Skin epidermis (tissue), 12 donors: ENCODE measurements around the gene BRMS1L.
"Not testable (repeated sequence)": the region's sequence is repeated elsewhere in the genome, so short reads cannot be mapped to it uniquely, and the experiment has no call there.

Experiments used
- H3K27ac ChIP-seq, 21 experiments: fragments of 200-600 bp; sonication (generic) in 11 of 21; one replicate each; pipeline ENCODE4 v1.5.0; 2020; ENCODE audit warnings: mild to moderate bottlenecking in 3 of 21, inconsistent platforms in 2 of 21, moderate library complexity in 2 of 21
- H3K4me3 ChIP-seq, 7 experiments: fragments of 200-600 bp; sonication (generic) in 2 of 7; one replicate each; pipeline ENCODE4 v1.5.0; 2020; ENCODE audit warnings: inconsistent platforms in 2 of 7, mild to moderate bottlenecking in 2 of 7, moderate library complexity in 1 of 7

BRMS1L gene, protein sequence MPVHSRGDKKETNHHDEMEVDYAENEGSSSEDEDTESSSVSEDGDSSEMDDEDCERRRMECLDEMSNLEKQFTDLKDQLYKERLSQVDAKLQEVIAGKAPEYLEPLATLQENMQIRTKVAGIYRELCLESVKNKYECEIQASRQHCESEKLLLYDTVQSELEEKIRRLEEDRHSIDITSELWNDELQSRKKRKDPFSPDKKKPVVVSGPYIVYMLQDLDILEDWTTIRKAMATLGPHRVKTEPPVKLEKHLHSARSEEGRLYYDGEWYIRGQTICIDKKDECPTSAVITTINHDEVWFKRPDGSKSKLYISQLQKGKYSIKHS

GRCh38 chr14:35826218-35826951 lies at the start of gene BRMS1L:
TSS of gene BRMS1L (plus strand) at chr14:35826338. CDS start at chr14:35826517, 179 bp downstream.
- H3K4me3 ChIP-seq = peak within 1 kb of the TSS; percentile 73 to 95 (median 83)

GRCh38 chr14:35776823-35777222 lies 49.3 kb upstream of the BRMS1L start:
- H3K4me3 ChIP-seq = no peak overlapping the region
- H3K27ac ChIP-seq = no peak overlapping the region

More at GRCh38 chr14:35826218-35826951, at the start of gene BRMS1L:
- peak within 1 kb of the TSS; percentile 83 to 99 (median 93) for H3K27ac ChIP-seq

DNA sequence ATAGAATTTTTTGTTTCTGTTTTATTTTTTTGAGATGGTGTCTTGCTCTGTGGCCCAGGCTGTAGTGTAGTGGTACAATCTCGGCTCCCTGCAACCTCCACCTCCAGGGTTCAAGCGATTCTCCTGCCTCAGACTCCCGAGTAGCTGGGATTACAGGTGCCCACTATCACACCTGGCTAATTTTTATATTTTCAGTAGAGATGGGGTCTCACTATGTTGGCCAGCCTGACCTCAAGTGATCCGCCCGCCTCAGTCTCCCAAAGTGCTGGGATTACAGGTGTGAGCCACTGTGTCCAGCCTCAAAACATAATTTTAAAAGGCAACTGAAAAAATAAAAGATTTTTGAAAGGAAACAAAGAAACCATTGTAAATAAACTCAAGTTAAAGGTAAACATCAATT lies 48.6 kb upstream of the BRMS1L start:
- H3K4me3 ChIP-seq, H3K27ac ChIP-seq: not testable (repeated sequence)

- Histone ChIP-seq H3K4me3 (no peak overlapping the region), H3K27ac (no peak overlapping the region)
Measured at GRCh38 chr14:35779368-35779767, 46.8 kb upstream of the BRMS1L start.

DNA sequence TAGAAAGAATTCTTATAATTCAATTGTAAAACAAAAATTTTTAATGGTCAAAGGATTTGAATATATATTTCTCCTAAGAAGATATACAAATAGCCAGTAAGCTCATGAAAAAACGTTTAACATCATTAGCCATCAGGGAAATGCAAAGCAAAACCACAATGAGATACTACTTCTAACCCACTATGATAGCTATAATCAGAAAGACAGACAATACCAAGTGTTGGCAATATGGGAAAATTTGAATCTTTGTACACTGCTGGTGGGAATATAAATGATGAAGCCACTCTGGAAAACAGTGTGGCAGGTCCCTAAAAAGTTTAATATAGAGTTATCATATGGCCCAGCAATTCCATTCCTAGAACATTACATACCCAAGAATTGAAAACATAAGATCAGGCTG lies 42.4 kb upstream of the BRMS1L start:
- Histone ChIP-seq H3K27ac (no peak overlapping the region), H3K4me3 (no peak overlapping the region)

GRCh38 chr14:35786856-35787255 lies 39.3 kb upstream of the BRMS1L start:
- Histone ChIP-seq H3K27ac (no peak overlapping the region), H3K4me3 (no peak overlapping the region)

DNA sequence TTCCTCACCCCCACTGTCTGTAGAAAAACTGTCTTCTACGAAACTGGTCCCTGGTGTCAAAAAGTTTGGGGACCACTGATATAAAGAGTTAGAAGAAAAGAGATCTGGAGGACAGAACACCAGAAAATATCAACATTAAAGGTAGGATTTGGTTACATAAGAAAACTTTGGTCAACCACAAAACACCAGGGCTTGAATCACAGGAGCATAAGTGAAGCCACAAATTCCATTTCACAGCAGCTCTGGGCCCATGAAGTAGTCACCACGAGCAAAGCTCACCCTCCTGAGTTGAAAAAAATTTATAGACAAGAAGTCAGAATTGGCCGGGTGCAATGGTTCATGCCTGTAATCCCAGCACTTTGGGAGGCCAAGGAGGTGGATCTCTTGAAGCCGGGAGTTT lies 36.5 kb upstream of the BRMS1L start:
- Histone ChIP-seq H3K4me3 (no peak overlapping the region), H3K27ac (no peak overlapping the region)

DNA sequence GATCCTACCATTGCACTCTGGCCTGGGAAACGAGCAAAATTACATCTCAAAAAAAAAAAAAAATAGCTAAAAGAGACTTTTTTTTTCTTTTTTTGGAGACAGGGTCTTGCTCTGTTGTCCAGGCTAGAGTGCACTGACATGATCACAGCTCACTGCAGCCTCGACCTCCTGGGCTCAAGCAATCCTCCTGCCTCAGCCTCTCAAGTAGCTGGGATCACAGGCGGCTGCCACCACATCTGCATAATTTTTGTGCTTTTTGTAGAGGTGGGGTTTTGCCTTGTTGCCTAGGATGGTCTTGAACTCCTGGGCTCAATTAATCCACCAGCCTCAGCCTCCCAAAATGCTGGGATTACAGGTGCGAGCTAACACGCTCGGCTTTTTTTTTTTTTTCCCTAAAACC lies 28.3 kb upstream of the BRMS1L start:
- Histone ChIP-seq H3K27ac (no peak overlapping the region), H3K4me3 (no peak overlapping the region)

DNA sequence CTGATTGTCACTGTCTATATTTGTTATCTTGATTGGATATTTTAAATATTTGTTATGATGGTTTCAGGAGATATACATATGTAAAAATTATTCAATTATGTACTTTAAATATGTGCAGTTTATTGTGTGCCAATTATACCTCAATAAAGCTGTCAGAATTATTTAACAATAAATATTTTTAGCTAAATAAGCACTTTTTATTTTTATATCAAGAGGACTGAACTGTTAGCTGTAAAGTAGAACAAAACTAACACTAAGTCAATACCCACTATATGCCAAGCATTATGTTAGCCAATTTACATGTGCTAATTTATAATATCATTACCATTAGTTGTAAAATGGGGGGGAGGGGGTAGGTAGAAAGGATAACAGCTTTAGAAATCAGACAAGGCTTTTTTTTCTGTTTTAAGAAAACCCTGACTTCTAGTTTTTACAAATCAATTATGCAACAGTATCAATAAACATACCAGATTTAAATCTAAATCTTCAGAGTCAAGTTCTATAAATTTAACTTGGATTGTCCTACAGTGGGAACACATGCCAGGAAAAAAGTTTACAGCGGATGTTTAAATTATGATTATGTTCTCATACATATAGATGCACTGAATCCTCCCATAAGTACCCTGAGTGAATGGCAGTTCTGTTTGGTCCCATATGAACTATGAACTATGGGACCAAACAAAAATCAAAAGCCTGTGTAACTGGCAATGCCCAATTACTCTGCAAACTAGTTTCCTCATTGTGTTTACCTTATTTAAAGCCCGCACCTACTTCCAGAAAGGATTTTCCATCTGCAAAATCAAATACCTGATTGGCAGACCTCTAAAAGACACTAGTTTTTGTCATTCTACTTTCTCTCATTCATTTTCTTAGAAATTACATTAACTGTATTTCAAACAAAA lies 19.9 kb upstream of the BRMS1L start:
- no peak overlapping the region for H3K27ac ChIP-seq
- no peak overlapping the region for H3K4me3 ChIP-seq

- peak overlapping the region in 6 of 7 experiments; percentile 72 to 85 (median 74) for H3K4me3 ChIP-seq
- peak overlapping the region in 2 of 21 experiments; percentile 77 to 92 for H3K27ac ChIP-seq
Measured at GRCh38 chr14:35807131-35807961, 18.8 kb upstream of the BRMS1L start.

DNA sequence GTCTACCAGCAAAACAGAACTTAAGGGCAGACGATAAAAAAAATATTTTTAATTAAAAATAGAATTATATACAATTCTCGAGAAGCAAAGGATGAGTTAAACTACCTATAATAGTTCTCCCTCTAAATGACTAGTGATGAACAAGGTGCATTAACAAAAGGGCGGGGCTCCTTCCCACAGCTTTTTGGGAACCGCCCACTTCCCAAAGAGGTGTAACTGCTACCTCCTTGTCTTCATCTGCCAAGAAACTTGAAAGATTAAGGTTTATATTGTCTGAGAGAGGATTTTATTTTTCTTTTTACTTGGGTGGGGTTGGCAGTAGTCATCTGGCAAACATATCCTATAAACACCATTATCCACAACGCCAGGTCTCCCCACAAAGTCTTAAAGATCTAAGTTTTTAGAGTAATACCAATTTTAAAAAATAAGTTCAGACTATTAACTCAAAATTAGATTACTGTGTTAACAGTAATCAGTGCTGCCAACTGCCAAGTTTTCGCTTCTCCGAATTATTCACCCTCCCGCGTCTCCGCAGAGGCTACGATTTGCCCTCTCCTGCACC lies 18.0 kb upstream of the BRMS1L start:
- H3K4me3 ChIP-seq = peak overlapping the region; percentile 56 to 85 (median 74)
- peak overlapping the region; percentile 56 to 97 (median 90) for H3K27ac ChIP-seq

- peak within 1 kb of the TSS; percentile 56 to 85 (median 74) for H3K4me3 ChIP-seq
- H3K27ac ChIP-seq = peak within 1 kb of the TSS; percentile 56 to 97 (median 90)
Measured at GRCh38 chr14:35808638-35809563, 17.2 kb upstream of the BRMS1L start, which contains the start of gene RALGAPA1. TSS of gene RALGAPA1 (minus strand) at chr14:35809295. CDS start at chr14:35808835, 460 bp downstream.

DNA sequence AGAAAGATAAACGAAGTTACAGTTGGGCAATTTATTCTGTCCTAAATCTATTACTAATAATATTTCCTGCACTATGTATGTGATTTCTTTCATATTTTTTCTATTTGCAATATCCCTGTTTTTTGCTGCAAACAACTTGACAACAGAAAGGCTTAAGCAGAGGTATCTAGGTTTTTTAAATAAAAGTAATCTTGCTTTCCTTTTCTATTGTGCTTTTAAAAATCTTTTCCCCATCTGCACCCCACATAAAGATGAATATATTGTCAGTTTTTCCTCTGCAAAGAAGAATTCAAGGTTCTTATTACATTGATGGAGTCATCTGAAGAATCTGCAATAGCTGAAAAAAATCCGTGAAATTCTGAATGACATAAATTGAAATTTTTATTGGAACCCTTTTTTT lies 16.5 kb upstream of the BRMS1L start:
- Histone ChIP-seq H3K27ac (peak overlapping the region in 10 of 21 experiments; percentile 49 to 95 (median 92)), H3K4me3 (peak overlapping the region in 2 of 7 experiments; percentile 75 to 85)

DNA sequence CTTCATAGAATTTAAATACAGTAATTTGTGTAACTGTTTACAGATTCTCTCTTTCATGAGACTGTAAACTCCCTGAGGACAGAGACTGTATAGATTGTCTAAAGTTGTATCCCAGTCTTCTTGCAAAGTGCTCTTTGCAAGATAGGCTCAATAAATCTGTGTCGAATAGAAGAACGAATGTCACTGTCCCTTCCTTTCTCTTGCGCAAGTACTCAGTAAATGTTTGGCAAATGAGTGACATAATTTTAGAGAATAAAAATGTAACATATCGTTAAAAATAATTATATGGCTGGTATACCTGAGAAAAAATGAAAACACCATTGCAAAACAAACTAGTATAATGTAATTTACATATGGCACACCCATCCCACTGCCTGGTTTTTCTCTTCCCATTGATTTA lies 15.2 kb upstream of the BRMS1L start:
- Histone ChIP-seq H3K4me3 (no peak overlapping the region), H3K27ac (no peak overlapping the region)

DNA sequence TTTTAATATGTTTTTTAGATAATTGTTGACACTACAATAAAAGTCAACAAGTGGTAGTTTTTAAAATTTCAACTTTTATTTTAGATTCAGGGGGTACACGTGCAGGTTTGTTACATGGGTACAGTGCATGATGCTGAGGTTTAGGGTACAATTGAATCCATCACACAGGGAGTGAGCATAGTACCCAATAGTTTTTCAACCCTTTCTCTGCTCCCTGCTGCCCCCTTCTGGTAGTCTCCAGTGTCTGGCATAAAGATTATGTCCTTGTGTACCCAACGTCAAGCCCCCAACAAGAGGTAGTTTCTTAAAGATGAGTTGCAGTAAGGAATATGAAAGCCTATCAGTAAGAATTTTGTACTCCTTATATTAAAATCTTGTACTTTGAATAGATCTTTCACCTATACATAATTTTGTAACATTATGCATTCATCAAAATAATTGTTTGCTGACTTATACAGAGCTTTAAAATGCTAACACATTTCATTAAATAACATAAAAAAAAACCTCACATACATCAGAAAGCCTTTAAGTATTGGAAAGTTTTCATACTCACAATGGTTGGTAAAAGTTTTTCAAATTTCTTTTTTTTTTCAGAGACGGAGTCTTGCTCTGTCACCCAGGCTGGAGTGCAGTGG lies 11.7 kb upstream of the BRMS1L start:
- H3K4me3 ChIP-seq = no peak overlapping the region

GRCh38 chr14:35818346-35819115 lies 7.6 kb upstream of the BRMS1L start:
- Histone ChIP-seq H3K27ac (no peak overlapping the region), H3K4me3 (no peak overlapping the region)

More for the DNA sequence above, 11.7 kb upstream of the BRMS1L start:
- H3K27ac ChIP-seq = no peak overlapping the region
